ENCODE results near the gene PUS1. TPM values are rescaled to one million over a fixed set of nuclear protein-coding genes. Genes with fewer than 3 reads are reported as not detected.

PUS1 gene
- 56.4 to 77.1 TPM (median 74.4 TPM) in 5 replicates for total RNA-seq (2022; extraction: Qiagen RNA extraction; ENCODE audit: low read depth)

DNA sequence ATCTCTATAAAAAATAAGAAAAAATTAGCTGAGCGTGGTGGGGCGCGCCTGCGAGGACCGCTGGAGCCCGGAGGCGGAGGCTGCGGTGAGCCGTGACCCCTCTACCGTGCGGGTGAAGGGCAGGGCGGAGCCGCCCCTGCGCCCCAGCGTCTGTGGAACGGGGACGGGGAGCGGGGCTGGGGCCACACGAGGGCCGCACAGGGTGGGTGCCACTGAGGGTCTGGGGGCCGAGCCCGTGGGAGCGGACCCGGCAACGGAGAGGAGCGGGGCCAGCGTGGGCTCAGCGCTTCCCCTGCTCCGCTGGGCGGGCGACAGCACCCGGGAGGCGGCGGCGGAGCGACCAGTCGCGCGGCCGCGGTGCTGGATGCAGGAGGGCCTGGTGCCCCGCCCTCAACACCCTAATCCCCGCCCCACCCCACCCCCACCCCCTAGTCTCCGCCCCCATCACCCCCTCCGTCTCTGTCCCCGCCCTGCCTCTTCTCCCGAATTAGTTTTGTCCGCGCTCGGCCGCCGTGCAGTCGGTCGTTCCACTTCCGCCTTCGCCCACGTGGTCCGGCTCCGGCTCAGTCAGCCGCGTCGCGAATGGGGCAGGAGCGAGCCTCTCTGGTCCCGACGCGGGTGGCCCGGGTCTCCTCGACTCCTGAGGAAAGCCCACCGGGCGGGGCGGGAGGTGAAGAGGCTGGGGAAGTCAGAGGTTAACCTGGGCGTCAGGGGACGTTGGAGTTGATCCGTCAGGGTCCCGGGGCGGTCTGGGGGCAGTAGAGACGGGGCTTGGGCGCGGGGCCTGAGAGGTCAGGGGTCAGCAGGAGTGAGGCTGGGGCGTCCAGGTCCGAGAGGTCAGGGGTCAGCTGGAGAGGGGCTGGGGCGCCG is at the start of gene PUS1:
Gene PUS1 (plus strand): TSS at position 566 of the 870 bp plus-strand sequence. CDS start 447 bp downstream, outside the sequence.

DNA sequence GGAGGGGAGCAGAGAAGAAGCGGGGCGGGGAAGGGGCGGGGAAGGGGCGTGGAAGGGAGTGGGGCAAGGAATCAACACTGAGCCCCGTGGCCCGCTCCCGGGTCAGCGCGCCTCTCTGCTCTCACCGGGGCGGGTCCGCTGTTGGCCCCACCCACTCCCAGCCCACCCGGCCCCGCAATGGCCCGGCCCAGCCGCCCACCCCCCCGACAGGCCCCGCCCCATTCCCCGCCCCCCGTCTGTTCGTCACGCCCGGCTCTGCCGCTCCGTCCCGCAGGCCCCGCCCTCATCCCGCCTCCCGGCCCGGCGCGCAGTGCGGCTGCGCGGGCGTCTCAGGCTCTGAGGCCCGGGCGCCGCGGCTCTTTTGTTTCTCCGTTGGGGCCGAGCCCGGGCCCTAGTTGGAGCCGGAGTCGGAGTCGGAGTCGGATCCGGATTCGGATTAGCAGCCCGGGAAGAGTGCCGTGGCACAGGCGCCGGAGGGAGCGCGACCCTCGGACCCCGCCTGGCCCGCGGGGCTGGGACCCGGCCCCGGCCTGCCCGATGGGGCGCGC is 34.7 kb upstream of the PUS1 start, which contains the start of gene ULK1:
Gene ULK1 (plus strand): TSS at position 310 of the 548 bp plus-strand sequence. CDS start 380 bp downstream, outside the sequence.

DNA sequence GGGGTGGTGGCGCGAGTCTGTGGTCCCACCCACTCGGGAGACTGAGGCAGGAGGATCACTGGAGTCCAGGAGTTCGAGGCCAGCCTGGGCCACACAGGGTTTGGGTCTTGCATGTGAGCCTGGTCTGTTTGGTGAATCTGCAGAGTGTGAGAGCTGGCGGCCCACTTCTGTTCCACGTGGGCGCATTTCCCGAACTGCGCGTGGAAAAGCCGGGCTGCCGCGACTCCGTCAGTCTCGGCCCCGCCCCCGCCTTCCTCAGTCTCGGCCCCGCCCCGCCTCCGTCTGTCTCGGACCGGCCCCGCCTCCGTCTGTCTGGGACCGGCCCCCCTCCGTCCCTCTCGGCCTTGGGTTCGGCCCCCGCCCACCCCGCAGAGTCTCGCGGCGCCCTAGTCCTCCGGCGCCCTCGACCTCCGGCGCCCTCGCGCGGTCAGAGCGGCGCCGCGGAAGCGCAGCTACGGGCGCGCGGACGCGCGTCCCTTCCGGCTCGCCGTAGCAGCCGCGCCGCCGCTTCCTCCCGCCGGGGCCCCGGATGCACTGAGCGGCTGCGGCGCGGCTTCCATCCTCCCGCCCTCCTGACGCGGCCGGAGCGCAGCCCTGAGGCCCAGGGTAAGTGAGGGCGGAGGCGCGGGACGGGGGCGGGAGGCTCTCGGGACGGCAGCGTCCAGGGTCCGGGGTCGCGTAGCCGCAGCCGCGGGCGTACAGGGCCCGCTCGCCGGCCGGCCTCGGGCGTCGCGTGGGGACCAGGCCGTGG is 20.5 kb downstream of the PUS1 start, which contains the start of gene EP400:
Gene EP400 (plus strand): TSS at position 512 of the 751 bp plus-strand sequence. CDS start 10,678 bp downstream, outside the sequence.

Other genes with a start within 250 kb of the PUS1 start
- gene SFSWAP, start 218.2 kb upstream of the PUS1 start, total RNA-seq (2022; extraction: Qiagen RNA extraction; ENCODE audit: low read depth): 23.5 to 29.5 TPM (median 28.6 TPM) in 5 replicates
- 8.1 to 15.1 TPM (median 10.6 TPM) in 5 replicates for gene MMP17, start 100.9 kb upstream of the PUS1 start, total RNA-seq (2022; extraction: Qiagen RNA extraction; ENCODE audit: low read depth)
- gene ULK1, start 34.7 kb upstream of the PUS1 start, total RNA-seq (2022; extraction: Qiagen RNA extraction; ENCODE audit: low read depth): 20.6 to 30.0 TPM (median 28.0 TPM) in 5 replicates
- gene EP400, start 20.7 kb downstream of the PUS1 start, total RNA-seq (2022; extraction: Qiagen RNA extraction; ENCODE audit: low read depth): 21.1 to 25.8 TPM (median 24.7 TPM) in 5 replicates
- 20.3 to 30.9 TPM (median 26.2 TPM) in 5 replicates for gene DDX51, start 215.0 kb downstream of the PUS1 start, total RNA-seq (2022; extraction: Qiagen RNA extraction; ENCODE audit: low read depth)
- gene NOC4L, start 215.2 kb downstream of the PUS1 start, total RNA-seq (2022; extraction: Qiagen RNA extraction; ENCODE audit: low read depth): 43.3 to 60.0 TPM (median 56.6 TPM) in 5 replicates